NCI-H146 (cell line): ENCODE results near the gene SLC5A10.

Experiments
- DNase-seq: peaks from one replicate; lab custom pipeline; 2025; lab: John Stamatoyannopoulos, UW

Gene SLC5A10

DNA sequence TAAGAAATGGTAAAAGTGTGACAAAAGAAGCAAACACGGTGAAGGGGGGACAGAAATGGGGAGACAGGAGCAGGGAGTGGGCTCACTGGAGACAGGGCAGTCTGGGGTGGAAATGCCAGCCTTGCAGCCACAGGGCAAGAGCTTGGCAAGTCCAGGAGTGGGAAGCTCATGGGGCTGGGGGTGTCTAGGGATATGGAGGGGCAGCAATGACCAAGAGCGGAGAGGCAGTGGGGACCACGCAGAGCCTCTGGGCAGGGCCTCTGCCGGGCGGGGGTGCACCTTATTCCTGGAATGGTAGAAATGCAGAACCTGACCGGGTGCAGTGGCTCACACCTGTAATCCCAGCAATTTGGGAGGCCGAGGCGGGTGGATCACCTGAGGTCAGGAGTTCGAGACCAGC, 12.6 kb downstream of the SLC5A10 start:
- DNase-seq: no peak

DNA sequence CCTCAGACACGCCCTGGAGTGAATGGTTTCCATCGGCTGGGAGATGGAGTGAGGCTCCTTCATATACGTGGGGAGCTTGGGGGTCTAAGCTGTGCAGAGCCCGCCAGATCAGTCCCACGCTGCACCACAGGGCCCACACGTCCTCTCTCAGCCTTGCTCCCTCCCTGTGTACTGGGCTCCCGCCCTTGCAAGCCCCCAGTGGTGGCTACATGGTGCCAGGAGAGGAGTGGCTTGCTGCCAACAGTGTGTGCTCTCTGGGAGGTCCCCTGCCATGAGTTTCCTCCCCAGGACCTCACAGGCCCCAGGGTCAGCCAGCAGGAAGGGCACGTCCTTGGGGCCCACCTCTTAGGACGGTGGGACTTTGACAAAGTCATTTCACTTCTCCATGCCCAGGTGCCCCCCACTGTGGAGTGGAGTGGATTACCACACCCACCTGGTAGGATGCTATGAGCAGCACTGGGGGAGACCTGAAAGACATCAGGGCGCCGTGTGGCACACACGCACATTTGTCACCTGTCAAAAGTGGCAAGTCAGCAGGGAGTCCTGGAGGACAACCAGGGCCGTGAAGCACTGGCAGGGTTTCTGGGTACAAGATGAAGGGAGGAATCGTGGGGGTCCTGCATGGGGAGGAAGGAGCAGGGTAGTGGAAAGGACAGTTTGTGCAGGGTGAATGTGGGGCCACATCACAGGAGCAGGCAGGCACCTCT, 13.7 kb downstream of the SLC5A10 start:
- DNase-seq: no peak

DNA sequence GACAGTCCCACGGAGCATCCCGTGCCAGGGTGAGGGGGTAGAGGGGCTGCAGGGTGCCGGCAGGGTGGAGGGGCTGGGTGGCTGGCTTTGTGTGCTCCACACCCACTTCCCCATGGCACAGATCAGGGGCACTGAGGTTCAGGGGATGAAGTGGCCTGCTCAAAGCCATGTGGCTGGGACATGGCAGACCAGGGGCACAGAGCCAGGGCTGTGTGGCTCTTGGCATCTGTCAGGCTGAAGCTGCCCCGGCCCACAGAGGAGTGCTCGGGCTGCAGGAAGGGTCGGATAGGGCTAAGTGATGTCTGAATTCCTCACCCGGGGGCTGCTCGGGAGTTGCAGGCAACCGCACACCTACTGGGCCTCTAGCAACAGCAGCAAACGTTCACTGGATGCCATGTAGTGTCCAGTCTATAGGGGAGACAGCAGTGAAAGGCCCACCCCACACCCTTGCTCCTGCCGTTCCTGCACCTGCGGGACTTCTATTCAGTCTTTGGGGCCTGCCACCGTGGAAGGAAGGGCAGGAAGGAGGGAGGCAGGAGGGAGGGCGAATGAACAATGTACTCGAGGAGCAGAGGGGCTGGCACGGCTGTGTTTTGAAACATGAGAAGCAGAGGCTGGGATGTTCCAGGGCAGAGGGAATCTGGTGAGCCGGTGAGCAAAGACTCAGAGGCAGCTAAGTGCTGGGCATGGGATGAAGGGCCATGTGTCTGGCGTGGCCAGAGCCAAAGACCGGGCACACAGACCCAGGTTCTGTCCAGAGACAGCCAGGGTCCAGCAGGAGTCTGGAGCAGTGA, 15.1 kb downstream of the SLC5A10 start:
- DNase-seq: peak; percentile 46

DNA sequence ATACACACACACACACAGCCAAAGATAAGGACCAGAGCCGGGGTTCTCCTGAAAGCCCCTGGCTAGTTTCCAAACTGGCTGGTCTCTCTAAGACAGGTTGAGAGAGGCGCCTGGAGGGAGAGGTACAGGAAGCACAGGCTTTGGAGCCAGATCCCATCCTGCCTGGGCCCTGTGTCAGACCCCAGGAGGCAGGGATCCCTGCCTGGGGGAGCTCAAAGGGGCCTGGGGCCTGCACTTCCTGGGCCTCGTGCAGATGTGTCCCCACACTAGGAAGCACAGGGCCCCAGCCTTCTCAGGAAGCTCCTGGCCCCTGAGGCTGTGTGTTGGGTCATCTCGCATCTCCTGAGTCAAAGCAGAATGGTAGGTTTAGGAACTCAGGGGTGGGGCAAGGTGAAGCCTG, 16.0 kb downstream of the SLC5A10 start:
- no peak for DNase-seq

DNA sequence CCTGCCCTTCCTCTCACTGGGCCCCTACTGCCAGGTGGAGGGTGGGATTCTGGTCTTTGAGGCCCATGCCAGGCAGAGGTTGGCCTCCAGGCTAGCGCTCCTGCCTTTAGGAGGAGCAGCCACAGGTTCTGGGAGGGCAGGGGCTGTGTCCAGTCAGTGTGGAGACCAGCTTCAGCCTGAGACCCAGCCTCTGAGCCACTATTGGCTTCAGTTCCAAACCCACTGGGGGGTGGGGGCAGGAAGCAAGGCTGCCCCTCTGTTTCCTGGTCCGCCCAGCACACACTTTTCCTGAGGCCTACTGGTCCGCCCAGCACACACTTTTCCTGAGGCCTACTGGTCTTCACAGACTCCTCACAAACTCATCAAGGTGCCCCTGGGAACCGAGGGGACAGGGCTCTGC, 16.4 kb downstream of the SLC5A10 start:
- DNase-seq: no peak

DNA sequence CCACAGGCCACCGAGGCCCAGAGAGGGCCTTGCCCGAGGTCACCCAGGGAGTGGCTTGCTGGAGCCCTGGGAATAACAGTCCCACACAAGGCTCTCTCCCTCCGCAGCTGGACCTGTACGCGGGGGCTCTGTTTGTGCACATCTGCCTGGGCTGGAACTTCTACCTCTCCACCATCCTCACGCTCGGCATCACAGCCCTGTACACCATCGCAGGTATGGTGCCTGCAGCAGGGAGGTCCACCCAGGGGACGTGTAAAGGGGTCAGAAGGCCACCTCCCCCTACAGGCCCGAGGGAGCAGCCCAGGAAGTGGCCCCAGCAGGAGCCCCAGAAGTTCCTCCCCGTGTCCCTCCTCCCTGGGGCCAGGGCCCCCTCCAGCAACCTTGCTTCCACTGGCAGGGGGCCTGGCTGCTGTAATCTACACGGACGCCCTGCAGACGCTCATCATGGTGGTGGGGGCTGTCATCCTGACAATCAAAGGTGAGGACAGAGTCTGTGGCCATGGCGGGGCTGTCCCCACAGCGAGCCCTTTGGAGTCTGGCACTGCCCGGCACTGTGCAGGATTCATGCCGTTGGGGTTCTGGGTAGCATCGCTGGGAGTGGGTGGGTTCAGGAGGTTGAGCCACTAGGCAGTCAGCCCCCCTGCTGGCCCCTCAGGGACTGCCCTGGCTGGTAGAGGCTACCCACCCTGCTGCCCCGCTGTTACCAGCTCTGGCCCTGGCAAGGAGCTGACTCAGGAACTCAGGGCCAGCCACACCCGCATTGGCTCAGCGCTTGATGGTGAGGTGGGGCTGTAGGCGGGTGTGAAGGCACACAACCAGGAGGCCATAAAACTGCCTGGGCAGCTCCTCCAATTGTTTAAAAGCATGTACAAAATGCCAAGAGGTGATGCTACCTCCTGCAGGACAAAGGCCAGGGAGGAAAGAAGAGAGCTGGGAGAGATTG, 17.3 kb downstream of the SLC5A10 start:
- DNase-seq: no peak

DNA sequence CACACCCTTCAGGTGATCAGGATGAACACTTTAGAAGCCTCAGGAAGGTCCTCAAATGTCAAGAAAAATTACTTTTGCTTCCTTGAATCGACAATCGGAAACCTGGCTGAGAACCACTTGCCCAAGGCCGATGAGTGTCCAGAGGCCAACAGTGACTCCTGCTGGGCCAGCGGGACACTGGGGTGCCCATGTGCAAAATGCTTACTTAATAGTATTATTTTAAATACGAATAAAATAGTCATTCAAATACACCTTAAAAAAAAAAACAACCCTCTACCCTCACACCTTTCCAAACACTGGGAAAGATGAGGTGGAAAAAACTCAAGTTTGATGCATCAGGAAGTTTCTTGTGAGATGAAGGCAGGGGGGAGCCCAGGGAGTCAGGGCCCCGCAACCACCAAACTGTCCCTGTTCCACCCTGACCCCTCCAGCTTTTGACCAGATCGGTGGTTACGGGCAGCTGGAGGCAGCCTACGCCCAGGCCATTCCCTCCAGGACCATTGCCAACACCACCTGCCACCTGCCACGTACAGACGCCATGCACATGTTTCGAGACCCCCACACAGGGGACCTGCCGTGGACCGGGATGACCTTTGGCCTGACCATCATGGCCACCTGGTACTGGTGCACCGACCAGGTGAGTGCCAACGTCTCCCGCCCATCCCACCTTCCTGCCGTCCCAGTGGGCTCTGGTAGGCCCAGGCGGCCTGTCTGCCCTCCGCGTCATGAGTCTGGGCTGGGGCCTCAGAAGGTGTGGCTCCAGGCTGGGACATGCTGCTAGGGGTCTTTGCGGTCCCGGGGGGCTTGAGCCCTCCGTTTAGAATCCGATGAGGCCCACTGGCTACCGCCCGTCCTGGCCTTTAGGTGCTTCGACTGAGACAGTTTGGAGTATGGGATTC, 18.9 kb downstream of the SLC5A10 start:
- no peak for DNase-seq

DNA sequence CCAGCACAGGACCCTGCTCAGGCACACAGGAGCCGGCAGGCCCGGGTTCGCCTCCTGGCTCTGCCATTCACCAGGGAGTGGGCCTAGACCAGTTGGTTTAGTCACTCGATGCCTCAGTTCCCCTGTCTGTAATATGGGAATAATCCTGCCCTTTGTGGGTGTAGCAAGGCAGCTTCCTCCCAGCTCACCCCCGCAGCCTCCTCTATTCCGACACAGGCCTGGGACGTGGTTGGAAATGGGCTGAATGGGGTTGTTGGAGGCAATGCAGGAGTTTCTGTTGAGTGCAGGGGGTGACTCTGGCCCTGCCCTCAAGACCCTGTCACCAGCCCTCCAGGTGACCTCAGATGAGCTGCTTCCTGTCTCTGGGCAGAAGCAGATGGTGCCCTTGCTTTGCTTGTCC, 19.8 kb downstream of the SLC5A10 start:
- DNase-seq: no peak

DNA sequence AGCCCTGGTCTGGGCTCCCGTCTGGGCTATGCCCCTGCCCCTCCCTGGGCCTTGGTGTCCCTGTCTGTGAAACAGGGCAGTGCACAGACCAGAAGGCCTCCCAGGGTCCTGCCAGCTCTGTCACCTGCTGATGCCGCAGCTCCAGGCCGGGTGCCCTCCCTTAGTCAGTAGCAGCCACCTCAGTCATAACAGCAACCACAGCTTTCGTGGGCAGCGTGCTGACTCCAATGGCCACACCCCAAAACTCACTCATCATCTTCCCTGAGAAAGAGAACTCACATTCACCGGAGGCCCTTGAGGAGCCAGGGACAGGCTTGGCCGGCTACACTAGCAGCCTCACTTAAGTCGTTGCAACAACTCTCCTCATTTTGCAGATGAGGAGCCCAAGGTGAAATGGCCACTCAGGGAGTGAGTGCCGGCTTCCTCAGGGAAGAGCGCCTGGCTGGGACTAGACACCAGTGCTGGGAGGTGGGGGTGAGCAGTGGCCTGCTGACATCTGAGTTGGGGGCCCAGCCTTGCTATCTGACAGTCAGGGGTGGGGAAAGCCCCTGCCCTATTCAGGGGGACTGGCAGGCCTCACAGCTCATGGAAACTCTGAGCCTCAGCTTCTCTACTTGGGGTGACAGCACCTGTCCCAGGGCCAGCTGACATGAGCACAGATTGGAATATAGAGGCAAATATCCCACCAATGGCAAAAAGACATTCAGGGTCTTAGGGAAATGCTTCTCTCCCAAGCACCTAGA, 22.6 kb downstream of the SLC5A10 start:
- DNase-seq: no peak

DNA sequence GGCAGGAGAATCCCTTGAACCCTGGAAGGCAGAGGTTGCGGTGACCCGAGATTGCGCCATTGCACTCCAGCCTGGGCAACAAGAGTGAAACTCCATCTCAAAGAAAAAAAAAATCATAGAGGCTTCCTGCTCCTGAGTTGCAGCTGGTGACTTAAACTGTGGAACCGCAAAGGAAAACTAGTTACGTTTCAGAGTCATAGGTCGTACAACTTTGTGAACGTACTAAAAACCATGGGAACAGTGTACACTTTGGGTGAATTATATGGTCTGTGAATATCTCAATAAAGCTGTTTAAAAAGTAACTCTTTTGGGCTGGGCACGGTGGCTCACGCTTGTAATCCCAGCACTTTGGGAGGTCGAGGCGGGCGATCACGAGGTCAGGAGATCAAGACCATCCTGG, 23.6 kb downstream of the SLC5A10 start:
- no peak for DNase-seq

DNA sequence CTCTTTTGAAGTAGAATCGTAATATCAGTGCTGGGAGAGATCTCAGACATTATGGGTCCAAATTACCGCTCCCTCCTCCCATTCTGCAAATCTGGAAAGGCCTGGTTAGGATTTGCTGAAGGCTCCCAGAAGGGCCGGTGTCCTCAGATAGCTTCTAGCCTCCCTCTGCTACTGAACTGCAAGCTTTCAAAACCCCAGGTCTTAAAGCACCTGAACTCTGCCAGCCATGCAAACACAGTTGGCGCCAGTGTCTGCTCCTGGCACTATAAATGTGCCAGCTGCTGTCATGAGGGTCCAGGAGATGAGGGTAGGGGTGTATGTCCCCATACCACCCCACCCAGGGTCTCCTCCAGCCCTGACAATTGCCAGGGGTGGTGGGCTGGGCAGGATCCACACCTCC, 24.2 kb downstream of the SLC5A10 start:
- DNase-seq: no peak

DNA sequence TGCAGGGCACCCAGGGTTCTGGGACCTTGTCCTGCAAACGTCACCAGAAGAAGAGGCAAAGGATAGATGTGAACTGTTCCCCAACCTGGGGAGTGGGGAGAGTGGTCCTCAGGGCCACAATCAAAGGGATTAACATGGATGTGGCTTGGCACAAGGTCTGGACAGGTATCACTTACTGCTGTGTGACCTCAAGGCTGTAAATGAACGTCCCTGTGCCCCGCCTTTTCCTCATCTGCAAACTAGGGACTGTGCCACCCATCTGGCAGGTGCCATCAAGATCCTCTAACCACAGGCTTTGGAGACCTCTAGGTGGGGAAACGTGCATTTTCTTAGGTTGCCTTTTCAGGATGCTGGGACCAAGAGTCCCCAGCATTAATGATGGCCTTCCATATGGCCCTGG, 25.1 kb downstream of the SLC5A10 start:
- no peak for DNase-seq

DNA sequence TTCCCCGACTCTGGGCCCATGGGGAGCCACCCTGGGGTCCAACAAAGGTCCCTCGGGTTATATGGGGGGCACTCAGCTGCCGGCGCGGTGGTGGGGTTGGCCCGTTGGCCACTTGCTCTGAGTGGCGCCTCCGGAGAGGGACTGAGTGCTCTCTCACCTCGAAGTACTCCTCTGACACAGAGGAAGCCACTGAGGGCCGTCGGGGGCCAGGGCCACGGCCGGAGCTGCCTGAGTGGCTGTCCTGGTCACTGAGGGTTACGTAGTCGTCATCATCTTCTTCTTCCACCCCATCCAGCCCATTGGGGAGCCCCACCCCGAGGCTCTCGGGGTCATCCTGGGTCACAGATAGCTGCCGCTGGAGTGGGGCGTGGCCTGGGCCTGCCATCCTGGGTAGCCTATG, 25.7 kb downstream of the SLC5A10 start:
- DNase-seq: no peak

DNA sequence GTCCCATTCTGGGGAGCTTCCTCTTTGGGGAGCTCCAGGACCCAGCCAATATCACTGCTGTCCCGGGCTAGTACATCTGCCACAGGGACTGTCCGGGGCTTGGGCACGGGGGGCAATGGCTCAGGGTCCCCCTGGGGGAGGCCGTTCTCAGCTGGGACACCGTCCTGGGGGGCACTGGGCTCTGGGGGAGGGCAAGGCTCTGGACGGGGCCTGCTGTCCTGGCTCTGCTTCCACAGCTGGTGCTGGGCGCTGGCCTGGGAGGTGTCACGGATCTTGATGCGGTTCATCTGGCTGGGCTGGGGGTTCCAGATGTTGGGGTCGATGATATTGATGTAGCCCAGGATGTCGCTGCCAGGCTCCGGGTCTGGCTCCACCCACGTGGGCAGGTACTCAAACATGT, 26.1 kb downstream of the SLC5A10 start:
- DNase-seq: no peak

DNA sequence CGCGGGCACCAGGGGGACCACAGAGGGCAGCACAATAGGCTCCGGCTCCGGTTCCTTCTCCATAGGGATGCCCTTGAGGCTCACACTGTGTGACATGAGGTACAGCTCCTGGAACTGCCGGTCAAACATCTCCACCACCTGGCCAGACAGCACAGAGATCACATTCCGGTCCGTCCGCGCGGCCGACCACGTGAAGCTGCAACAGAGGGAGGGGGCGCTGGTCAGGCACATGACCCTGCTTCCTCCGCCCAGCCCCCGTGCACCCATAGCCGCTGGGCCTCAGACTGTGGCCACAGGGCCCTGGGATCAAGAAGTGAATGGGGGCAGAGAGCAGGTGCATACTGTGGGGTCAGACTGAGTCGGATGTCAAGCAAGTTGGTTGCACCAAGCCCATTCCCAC, 26.7 kb downstream of the SLC5A10 start:
- no peak for DNase-seq

DNA sequence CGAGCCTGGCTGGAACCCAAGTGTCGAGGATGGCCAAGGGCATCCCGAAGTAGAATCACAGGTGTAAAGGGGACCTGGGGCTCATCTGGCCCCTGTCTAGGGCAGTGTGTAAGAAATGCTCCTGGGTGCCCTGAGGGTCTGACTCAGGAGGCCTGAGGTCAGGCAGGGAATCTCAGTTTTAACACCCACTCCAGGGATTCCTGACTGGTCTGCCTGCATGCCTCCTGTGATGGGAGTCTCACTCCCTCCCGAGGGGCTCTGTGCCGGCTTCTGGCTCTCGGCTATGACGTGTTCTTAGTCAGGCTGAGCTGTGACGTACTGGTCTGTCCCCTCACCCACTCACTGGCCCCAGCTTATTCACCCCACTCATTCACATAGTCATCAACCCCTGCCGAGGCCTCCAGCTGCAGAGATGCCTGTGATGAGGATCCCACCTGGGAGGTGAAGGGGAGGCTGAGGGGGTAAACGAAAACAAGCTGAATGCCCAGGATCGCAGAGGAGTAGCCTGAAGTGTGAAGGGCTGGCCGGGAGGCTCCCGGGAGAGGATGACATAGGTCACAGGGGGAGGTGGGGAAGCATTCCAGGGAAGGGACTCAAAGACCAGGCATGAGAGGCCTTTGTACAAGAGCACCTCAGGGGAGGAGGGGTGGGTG, 28.8 kb downstream of the SLC5A10 start:
- DNase-seq: peak; percentile 84

DNA sequence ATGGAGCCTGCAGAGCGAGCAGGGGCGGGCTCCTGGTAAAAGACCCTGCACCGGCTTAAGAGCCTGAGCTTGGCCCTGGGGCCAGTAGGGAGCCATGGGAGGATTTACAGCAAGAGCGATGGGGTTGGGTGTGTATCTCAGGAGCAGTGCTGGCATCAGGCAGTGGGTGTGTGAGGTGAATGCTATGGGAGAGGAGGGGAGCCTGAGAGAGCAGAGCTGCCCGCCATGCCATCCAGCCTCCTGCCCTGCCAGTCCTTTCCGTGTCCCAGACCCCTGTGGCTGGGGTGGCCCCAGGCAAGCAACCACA, 29.3 kb downstream of the SLC5A10 start:
- DNase-seq: no peak

DNA sequence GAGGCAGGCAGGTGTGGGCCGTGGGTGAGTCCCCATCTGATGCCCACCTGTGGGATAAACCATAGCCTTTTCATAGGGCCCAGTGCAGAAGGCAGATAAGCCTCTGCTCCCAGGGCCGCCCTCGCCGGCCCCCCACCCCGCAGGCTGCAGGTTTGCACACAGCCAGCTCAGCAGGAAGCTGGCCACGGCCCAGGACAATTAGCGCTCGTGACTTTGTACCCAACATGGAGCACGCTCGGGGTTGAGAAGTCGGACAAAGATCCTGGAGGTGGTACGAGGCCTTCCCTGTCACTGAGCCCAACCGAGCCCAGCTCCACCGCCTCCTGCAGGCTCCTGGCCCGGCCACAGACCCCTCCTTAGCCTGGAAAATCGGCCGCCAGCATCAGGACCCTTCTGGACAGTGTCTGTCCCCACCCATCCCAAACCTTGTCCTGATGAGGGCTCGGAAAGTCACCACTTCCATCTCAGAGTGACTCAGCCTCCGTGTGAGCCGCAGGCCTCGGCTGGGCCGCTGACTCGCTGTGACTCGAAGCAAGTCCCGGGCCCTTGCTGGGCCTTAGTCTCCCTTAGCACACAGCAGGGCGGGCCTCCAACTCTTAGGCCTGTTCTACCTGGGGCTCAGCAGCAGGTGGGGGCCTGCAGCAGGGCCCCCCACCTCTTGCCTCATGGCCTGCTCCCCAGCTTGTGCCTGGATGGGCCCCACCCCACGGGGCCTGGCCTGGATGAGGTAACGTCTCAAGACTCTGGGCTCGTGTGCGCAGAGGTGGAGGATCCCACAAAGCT, 29.9 kb downstream of the SLC5A10 start:
- DNase-seq: peak; percentile 98

DNA sequence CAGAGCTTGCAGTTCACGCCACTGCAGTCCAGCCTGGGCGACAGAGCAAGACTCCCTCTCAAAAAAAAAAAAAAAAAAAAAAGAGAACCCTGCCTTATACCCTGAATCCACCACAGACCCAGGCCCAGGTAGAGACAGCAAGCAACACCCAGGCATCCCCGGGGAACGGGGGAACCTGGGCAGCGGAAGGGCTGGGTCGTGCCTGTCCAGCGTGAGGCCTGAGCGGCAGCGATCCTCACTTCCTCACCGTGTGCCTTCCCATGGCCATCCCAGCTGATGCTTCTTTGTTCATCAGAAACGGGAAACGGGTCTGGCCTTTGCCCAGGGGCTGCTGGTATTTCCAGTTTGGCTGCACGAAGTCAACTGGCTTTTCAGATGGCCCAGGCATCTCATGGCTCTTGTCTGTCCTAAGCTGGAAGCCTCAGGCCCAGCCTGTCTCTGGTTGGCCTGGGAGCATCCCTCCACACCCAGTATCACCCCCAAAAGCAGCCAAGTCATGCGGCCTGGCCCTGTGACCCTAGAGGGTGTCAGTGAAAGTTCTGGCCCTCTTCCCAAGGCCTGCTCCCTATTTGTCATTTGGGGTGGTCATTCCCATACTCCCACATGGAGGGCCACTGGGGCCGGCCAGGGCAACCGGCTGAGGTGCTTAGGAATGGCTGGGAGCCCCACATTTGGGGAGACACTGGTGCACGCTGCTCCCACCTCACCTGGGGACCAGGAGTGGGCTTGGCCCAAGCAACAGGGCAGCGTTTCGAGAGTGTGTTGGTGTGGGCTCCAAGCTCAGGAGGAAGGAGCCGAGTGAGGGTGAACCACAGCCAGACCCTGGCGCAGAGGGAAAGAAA, 32.5 kb downstream of the SLC5A10 start:
- DNase-seq: no peak
